ENCODE measurements around the gene RAPGEF5. TPM values are rescaled to one million over a fixed set of nuclear protein-coding genes. Genes with fewer than 3 reads are reported as not detected.
A peak's percentile ranks its signal among the peaks of the same experiment; 100 is the strongest.

The RAPGEF5 gene
- total RNA-seq, 6 experiments from 2014 or later = 15.5 to 56.4 (median 27.1) TPM

- DNase-seq (no peak), ATAC-seq (no peak)
- no peak for TF ChIP-seq POLR2A (IDR thresholded peaks at IDR 0.05)
- no peak for TF ChIP-seq CTCF (IDR thresholded peaks at IDR 0.05)
- H3K9me3 ChIP-seq = no peaks in the 10 kb centered on the region
- H3K4me1 ChIP-seq = peaks cover 0 to 3% (median 0%) of the 10 kb centered on the region in 4 donors
- no peaks in the 10 kb centered on the region for H3K27me3 ChIP-seq
- no peaks in the 10 kb centered on the region for H3K36me3 ChIP-seq
- intact Hi-C loops (cut with DNase I) = no loop called here
- WGBS (ENCODE audit: insufficient coverage, low coverage, low lambda C conversion rate, missing lambda C conversion rate) = 77% methylated on average over 2 of the region's 6 CpGs
- H3K4me3 ChIP-seq = no peak overlapping the region
- H3K27ac ChIP-seq = no peak overlapping the region
These were observed 15.9 kb upstream of the RAPGEF5 start for GRCh38 chr7:22372863-22373262.

GRCh38 chr7:22371878-22372277 lies 14.9 kb upstream of the RAPGEF5 start:
- Histone ChIP-seq H3K36me3 (no peaks in the 10 kb centered on the region), H3K4me3 (no peak overlapping the region), H3K4me1 (no peaks in the 10 kb centered on the region), H3K27ac (no peak overlapping the region), H3K27me3 (no peaks in the 10 kb centered on the region), H3K9me3 (no peaks in the 10 kb centered on the region)
- DNase-seq (no peak), ATAC-seq (no peak)
- no peak for TF ChIP-seq POLR2A (IDR thresholded peaks at IDR 0.05)
- TF ChIP-seq CTCF (IDR thresholded peaks at IDR 0.05) = no peak
- intact Hi-C loops (cut with DNase I) = no loop called here

GRCh38 chr7:22364900-22365299 lies 7.9 kb upstream of the RAPGEF5 start:
- Histone ChIP-seq H3K9me3 (no peaks in the 10 kb centered on the region), H3K4me1 (peaks cover 0 to 5% (median 0%) of the 10 kb centered on the region in 4 donors), H3K36me3 (no peaks in the 10 kb centered on the region), H3K27me3 (no peaks in the 10 kb centered on the region), H3K4me3 (no peak overlapping the region), H3K27ac (no peak overlapping the region)
- intact Hi-C loops (cut with DNase I) = no loop called here
- DNase-seq (no peak), ATAC-seq (no peak)
- WGBS (ENCODE audit: insufficient coverage, low coverage, low lambda C conversion rate, missing lambda C conversion rate) = 65% methylated on average over 2 of the region's 2 CpGs
- TF ChIP-seq POLR2A (IDR thresholded peaks at IDR 0.05) = no peak
- no peak for TF ChIP-seq CTCF (IDR thresholded peaks at IDR 0.05)

- intact Hi-C loops (cut with DNase I) = no loop called here
- Histone ChIP-seq H3K27ac (no peak overlapping the region), H3K36me3 (no peaks in the 10 kb centered on the region), H3K4me3 (no peak overlapping the region), H3K27me3 (no peaks in the 10 kb centered on the region), H3K4me1 (peaks cover 0 to 14% (median 3%) of the 10 kb centered on the region in 4 donors), H3K9me3 (no peaks in the 10 kb centered on the region)
- WGBS (ENCODE audit: insufficient coverage, low coverage, low lambda C conversion rate, missing lambda C conversion rate) = 84% methylated on average over 4 of the region's 4 CpGs
- no peak for TF ChIP-seq POLR2A (IDR thresholded peaks at IDR 0.05)
- DNase-seq (no peak), ATAC-seq (no peak)
These were observed 6.9 kb upstream of the RAPGEF5 start for GRCh38 chr7:22363756-22364422.

GRCh38 chr7:22361795-22362194 lies 4.8 kb upstream of the RAPGEF5 start:
- TF ChIP-seq CTCF (IDR thresholded peaks at IDR 0.05) = no peak
- no peak for TF ChIP-seq POLR2A (IDR thresholded peaks at IDR 0.05)
- intact Hi-C loops (cut with DNase I) = no loop called here
- Histone ChIP-seq H3K27ac (no peak overlapping the region), H3K36me3 (no peaks in the 10 kb centered on the region), H3K4me1 (peaks cover 0 to 28% (median 4%) of the 10 kb centered on the region in 4 donors), H3K9me3 (no peaks in the 10 kb centered on the region), H3K27me3 (no peaks in the 10 kb centered on the region), H3K4me3 (no peak overlapping the region)
- WGBS (ENCODE audit: insufficient coverage, low coverage, low lambda C conversion rate, missing lambda C conversion rate) = 17% methylated on average over 2 of the region's 2 CpGs
- ATAC-seq (peak; percentile 40 to 61 (median 52)), DNase-seq (peak; percentile 62 to 86 (median 69))
